Gastroesophageal sphincter (tissue), 3 donors: Measurements from ENCODE around the gene AGAP3.
"Not testable (repeated sequence)": the region's sequence is repeated elsewhere in the genome, so short reads cannot be mapped to it uniquely, and the experiment has no call there.

ENCODE experiments used
- CTCF ChIP-seq, 4 experiments: fragments of 200-600 bp in 2 of 4; fragments of 450-650 bp in 2 of 4; sonication (generic) in 1 of 4; IDR thresholded peaks; one replicate each; pipeline ENCODE4 v1.5.1; 2017 to 2019; ENCODE audit warnings: antibody characterized with exemption in 4 of 4, mild to moderate bottlenecking in 2 of 4, moderate library complexity in 2 of 4
- POLR2A ChIP-seq, 2 donors: fragments of 450-650 bp; IDR thresholded peaks; one replicate each; pipeline ENCODE4 v1.6.1; 2017; ENCODE audit warnings: antibody characterized with exemption in 2 of 2, mild to moderate bottlenecking in 2 of 2, moderate library complexity in 1 of 2

GRCh38 chr7:151043449-151043848 is 42.8 kb upstream of the AGAP3 start:
- not testable (repeated sequence) for TF ChIP-seq CTCF, POLR2A (IDR thresholded peaks at IDR 0.05)
